Skeletal muscle cell (primary cell): Measurements from ENCODE around the gene GPC6.

Experiments used
- DNase-seq: peaks from one replicate; pipeline ENCODE4 v3.0.0-alpha.2; 2010; ENCODE audit warnings: low read depth
- H3K4me3 ChIP-seq: 2 replicates; pipeline ENCODE4 v1.5.1; 2011; ENCODE audit warnings: low read depth, mild to moderate bottlenecking, control low read depth, low read length, moderate library complexity

GPC6 gene

DNA sequence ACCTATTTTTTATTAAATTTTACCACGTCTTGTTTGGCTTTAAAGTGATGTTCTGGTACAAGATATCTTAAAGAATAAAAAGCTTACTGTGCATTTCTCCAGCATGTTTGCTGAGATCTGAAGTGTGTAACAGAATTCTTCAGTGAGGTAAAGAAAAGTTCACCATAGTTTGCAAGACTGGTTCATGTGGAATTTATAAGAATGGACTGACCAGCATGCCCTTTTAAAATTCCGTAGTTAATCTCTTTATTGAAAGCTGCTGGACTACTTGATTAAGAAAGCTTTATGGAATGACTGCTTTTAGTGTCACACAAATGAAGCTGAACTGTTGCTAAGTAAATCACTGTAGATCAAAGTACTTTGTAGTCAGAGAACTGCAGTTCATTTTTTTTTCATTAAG is 119.2 kb downstream of the GPC6 start:
- H3K4me3 ChIP-seq: no peak overlapping the region
- DNase-seq: no peak

DNA sequence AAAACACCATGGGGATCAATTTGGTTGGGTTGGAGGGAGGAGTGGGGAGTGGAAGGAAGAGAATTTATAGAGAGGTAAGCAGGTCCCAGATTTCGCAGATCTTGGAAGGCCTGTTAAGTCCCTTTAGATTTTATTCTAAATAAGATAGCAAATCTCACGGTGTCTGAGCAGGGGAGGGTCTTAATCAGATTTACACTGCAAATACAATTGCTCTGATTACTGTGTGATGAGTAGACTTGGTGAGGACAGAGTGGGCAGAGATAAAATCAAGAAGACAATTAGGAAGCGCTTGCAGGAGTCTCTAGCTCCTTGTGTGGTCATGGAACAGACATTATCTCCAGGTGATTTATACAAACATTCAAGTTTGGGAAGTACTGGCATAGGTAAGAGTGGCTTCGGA is 126.0 kb downstream of the GPC6 start:
- H3K4me3 ChIP-seq: no peak overlapping the region
- DNase-seq: no peak

DNA sequence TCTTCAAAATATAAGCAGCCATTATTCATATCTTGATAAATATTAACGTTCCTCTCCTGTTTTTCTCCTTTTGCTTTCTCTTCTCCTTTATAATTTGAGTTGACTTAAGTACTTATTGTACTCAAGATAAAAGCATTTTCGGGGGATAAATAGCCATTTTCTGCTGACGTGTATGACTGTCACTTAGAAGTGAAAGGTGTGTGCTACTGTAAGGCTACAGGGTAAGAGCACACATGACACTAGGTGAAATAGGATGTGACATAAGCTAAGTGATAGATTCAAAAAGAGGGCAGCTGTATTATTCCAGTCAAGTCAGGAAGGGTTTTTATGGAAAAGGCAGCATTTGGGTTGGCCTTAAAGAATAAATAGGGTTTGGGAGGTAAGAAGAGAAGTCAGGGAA is 128.5 kb downstream of the GPC6 start:
- no peak overlapping the region for H3K4me3 ChIP-seq
- no peak for DNase-seq

DNA sequence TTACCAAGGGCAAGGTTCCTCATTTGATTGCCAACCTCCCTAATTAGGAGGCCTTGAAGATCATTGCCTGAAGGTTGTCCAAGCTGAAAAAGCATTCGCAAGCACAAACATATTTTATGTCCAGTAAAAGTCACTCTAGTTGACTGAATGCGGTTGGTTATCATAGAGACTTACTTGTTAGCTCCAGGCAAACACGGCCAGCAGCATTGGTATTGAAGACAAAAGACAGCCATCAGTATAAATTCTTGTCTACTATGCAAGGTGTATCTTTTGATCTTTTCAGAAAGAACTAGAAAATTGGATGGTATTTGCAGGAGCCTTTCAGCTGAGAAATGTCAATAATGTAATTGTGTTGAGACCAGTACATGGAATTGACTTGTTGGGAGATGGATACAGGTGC is 129.9 kb downstream of the GPC6 start:
- DNase-seq: no peak
- H3K4me3 ChIP-seq: no peak overlapping the region

DNA sequence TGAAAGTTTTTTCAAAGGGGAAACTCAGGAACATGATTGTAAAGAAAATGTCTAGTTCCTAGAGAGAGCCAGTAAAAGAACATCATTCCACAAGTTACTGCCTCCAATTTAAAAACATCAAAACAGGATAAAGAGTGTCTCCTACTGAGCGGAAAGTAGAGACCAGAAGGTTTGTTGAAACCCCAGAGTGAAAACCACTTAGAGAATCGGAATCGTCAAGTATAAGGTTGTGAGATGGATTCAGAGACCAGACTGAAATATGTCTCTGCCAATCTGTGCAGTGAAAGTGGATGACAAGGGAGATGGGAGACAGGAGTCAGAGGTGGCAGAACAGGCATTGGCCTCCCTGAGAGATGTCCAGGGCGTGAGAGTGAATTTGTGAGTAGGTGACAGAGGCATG is 133.4 kb downstream of the GPC6 start:
- no peak overlapping the region for H3K4me3 ChIP-seq
- DNase-seq: no peak

DNA sequence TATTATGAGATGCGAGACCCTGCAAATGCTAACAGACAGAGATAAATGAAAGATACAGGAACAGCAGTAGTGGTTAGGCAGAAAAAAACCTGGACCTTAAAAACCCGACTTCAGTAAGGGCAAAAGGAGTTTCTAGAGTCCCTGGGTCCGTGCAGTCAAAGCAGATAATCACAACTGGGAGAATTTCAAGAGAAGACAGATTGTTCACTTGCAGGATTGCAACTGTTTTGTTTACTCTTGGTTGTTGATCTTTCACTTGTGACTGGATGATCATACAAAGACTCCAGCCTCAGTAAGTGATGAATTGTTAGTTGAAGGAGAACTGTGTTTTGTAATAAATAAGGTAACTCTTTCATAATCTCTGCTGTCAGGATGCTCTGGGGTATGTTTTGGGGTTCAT is 135.1 kb downstream of the GPC6 start:
- H3K4me3 ChIP-seq: no peak overlapping the region
- no peak for DNase-seq

DNA sequence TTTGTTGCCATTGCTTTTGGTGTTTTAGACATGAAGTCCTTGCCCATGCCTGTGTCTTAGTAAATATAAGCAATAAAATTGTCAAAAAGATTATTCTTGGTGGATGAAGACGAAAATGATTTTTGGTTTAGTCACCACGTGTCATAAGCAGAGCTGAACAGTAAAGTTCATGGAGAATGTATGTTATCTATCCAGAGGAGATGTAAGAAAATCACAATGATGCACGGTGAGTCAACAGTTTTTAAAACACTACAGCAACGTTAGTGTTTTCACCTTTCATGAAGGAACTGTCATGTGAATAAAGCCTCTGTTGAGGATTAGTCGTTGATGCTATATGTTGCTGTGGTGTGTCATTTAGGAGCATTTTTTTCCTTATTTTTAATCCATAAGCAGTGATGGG is 137.6 kb downstream of the GPC6 start:
- peak; percentile 16 for DNase-seq
- no peak overlapping the region for H3K4me3 ChIP-seq

DNA sequence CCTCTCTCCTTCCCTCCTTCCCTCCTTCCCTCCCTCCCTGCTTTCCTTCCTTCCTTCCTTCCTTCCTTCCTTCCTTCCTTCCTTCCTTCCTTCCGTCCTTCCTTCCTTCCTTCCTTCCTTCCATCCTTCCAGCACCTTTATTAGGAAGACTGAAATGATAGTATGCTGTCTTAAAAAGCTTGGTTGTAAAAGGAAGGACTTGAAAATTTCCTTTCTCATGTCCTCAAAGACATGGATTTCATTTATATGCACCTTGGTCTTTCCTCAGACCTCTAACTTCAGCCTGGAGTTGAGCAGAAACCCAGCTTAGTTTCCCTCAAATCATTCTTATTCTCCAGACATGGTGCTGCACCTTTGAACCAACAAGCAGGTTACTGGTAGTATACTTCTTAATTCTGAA is 141.7 kb downstream of the GPC6 start:
- no peak for DNase-seq

DNA sequence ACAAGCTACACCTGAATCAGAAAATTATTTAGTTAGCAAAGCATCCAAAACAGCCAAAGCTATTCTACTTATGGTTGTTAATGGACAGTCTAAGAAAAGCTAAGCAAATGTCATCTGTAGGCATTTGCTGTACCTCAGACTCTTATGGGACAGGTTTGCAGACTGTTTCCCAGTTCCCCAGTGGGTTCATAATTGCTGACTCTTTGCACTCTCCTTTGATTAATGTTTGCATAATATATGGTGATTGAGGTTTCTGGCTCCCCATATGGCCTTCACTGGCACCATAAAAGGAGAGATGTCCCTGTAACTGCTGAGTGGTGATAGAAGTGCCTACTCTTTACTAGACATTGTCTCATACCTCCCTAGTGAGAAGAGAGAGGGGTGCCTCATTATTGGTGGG is 142.1 kb downstream of the GPC6 start:
- no peak for DNase-seq
- H3K4me3 ChIP-seq: no peak overlapping the region

More for the DNA sequence above, 141.7 kb downstream of the GPC6 start:
- H3K4me3 ChIP-seq: no peak overlapping the region

DNA sequence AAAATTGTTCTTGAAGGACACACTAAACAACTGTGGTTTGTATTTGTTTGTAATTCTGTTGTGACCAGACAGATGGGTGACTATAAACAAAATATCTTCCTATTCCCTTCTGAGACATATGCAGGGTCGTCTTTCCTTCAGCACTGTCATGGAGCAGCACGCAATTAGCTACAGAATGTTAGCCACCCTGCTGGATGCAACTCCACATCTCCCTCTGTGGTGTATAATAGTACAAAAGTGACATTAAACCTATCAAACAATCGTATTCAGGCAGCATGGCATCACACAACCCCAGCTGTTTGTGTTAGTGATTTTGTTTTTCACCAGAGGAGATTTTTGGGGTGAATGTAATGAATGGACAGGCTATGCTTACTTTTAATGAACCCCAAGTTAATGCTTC is 146.2 kb downstream of the GPC6 start:
- no peak overlapping the region for H3K4me3 ChIP-seq
- no peak for DNase-seq

DNA sequence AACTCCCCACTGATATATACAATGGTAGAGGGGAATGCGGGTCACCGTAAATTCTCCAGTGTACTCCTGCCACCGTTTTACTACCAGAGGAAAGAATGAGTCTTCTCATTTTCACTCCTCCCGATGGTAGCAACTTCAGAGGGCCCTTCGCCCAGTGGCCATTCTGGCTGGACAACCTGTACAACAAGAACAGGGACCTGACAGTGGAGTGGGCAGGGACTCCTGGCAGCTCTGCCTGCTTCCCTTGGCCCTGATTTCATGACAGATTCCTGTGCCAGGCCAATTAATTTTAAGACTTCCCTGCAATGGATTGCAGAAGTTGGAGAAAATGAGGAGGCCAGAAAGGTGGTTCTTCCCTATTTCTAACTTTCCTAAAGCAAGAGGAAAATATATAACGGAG is 148.9 kb downstream of the GPC6 start:
- no peak overlapping the region for H3K4me3 ChIP-seq
- no peak for DNase-seq

DNA sequence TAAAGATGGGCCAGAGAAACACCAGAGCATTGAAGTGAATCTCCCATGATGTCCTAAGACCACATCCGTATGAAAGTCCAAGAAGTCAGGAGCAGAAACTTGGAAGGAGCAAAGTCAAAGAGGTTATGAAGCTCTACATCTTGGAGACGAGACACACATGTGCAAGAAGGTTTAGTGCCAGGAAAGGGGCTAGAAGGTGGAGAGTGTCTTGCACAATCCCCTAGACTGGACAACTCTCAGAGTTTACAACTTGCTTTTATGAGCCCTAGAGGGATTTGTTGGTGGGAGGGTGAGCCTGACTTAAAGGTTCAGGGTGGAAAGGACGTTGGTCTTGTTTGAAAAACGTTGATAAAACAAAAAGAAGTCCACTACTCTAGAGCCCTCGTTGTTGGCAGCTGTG is 150.6 kb downstream of the GPC6 start:
- no peak overlapping the region for H3K4me3 ChIP-seq
- DNase-seq: no peak

DNA sequence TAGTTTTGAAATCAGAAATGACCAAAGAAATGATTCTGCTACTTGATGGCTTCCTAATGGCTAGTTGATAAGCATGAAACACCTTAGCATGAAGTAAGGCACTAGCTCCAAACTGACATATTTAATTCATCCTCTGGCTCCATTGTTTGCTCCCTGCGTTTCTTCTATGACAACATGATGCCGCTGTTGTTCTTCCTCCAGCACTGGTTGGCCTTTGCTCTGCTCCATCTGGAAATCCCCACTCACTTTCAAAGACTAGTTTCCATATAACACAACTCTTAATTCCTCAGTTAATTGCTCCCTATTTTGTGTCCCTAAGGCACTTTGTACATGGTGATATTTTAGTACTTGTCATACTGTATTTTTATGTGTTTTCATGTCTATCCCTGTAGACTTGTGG is 151.6 kb downstream of the GPC6 start:
- H3K4me3 ChIP-seq: no peak overlapping the region
- DNase-seq: no peak

DNA sequence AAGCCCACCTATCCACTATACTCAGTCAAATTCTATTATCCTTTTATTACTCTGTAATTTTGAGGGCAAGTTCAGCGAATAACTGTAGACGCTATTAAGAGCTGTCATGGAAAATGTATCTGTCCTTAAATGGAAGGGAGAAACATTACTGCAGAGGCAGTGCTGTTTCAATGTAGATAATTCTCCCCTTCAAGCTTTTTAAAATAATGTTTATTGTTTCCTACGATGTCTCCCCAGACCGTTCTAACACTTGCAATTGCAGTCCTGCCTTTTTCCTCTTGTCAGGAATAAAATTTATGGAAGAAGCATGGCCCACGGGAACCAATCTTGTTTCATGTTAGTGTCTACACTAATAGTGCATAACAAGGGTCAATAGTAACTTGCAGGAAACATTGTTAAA is 159.5 kb downstream of the GPC6 start:
- H3K4me3 ChIP-seq: no peak overlapping the region

DNA sequence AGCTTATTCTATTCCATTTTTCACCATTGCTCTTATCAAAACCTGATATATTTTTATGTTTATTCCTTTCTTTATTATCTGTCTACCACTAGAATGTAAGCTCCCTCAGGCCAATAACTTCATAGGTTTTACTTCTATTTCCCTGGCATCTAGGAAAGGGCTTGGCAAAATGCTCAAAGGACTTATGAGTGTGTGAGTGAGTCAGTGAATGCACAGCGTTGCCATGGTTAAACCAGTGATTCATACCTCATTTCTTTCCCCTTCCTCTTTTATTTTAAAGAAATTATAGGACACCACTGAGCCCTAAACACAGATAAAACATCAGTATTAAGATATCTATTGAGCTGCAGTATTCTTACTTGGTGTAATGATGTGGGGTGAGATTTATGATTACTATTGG is 162.1 kb downstream of the GPC6 start:
- H3K4me3 ChIP-seq: no peak overlapping the region
- DNase-seq: peak; percentile 32

More for the DNA sequence above, 159.5 kb downstream of the GPC6 start:
- DNase-seq: no peak

DNA sequence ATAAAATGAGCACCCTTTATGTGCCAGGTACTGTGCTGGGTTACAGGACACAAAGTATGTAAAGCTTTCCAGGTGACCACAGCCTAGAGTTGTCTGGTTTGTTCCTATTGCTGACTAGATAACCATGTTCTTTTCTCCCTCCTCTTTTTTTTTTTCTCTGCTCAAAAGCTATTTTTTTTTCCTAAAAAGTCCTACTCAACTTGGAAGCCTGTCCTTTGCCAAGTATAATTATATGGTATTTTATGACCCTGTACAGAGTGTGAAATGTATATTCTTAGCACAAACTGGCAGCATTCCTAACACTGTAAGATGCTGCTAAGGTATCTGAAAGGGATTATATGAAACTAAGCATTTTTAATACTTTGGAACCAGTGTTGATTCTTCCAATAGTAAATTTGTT is 171.0 kb downstream of the GPC6 start:
- no peak for DNase-seq
- no peak overlapping the region for H3K4me3 ChIP-seq

DNA sequence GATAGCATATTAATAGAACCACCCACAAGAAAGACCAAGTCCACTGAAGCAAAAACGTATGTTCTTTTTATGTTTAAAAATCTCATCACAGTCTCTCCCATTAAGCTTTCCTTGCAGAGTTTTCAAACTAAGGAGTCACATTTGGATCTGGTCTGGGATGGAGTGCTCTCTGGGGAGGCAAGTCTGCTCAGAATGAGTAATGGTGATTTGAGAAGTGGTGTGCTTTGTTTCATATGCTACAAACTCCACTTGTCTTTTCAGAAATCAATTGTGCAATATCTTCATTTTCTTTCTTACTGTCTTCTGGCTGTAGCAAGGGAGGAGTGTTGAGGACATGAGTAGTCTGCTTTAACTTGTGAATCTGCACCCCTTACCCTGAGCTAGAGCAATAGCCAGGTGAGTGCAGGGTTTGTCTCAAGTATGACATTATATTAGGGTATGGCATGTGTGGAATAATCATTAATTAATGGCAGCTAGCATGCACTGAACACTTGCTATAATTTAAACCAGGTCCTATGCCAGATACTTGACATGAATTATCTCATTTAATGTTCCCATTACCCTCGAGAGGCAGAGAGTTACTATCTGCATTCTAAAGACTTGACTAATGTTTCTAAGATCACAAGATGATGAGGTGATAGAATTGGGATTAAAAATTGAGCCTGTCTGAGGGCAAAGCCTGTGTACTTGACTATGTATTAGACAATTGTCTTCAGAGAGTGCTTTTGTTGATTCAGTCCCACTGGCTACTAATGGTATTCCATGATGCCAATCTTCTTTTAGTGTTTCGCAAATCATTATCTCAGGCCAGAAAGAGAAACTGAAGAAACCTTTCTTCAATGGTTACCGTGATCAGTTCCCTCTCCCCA is 171.8 kb downstream of the GPC6 start:
- peak; percentile 48 for DNase-seq
- no peak overlapping the region for H3K4me3 ChIP-seq

DNA sequence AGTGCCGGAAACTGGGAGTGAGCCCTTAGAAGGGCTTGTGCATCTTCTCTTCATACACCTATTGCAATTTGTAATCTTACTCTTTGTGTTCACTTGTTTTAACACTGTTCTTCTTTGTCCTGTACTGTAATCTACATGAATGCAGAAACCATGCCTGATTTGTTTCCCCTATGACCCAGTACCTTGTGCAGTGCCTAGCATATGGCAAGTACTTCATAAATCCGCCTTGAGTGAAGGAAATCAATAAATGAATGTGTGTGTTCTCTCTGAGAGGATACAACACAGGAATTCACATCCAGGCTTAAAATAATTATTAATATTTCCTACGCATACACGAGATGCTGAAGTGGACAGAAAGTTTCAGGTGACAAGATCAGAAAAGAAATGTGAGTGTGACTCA is 172.6 kb downstream of the GPC6 start:
- DNase-seq: no peak
- H3K4me3 ChIP-seq: no peak overlapping the region

DNA sequence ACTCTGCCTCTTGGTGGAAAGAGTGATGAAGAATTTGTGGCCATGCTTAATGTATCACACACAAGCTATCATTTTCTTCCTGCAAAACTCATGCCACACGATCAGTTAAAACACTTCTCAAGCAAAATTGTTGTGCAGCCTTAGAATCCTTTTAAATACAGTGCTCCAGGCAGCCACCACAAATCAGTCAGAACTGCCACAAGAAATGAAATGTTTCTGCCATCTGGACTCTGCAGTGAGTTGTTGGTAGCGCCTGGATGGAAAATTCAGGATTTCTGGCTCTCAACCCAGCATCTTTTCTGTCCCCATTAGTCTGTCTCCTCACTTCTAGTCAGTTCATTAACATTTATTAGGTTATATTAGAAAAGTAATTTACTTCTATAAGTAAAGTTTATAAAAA is 179.5 kb downstream of the GPC6 start:
- DNase-seq: no peak
- no peak overlapping the region for H3K4me3 ChIP-seq

DNA sequence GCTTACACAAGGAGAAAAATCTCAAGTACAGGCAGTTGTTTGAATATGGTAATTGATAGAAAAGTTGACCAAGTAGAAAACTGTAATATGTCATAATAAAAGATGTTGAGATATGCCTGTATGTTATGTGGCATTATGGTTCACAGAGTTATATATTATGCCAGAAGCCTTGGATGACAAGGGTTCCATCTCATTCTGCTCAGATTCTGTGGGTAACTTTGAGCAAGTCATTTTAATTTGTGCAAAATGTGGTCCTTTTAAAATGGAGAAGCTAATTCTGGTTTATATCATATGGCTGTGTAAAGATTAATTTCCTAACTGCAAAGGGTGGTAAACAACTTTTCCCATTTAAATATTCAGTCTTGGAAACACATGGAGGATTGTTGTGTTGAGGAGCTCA is 180.9 kb downstream of the GPC6 start:
- no peak for DNase-seq
- no peak overlapping the region for H3K4me3 ChIP-seq

DNA sequence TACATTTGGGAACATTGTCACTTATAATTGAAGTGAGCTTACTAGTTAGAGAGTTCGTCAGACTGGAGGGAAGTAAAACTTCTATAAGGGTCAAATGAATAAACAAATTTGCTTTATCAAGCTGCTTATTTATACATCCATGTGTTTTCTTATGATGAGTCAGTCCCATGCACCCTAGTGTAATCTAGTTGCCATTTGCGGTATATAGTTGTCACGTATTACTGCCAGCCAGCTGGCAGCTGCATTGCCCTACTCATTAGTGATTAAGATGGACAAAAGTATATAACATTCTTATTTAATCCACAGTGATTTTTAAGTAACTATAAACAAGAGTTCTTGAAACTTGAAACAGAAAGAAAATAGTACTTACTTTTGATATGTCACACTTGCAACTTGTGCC is 182.4 kb downstream of the GPC6 start:
- DNase-seq: no peak
- H3K4me3 ChIP-seq: no peak overlapping the region

DNA sequence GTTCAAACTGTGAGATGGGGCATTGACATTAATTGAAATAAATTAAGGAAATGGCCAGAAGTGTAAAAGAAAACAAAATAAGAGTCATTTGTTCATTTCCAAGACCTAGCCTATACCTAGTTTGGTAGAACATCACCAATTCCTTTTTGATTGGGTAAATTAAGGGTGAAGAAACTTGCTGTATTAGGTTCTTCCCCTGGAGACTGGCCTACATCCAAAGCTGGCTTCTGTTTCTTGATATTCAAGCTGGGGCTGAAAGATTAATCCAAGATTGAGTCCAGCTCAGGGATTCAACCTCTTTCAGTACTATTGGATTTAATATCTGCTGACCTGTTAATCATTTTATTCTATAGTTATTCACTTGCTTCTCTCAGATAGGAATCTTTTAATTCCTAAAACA is 183.2 kb downstream of the GPC6 start:
- no peak overlapping the region for H3K4me3 ChIP-seq
- no peak for DNase-seq
